ENCODE data around the gene TH.
"Not testable (repeated sequence)": the region's sequence is repeated elsewhere in the genome, so short reads cannot be mapped to it uniquely, and the experiment has no call there.

The TH gene

DNA sequence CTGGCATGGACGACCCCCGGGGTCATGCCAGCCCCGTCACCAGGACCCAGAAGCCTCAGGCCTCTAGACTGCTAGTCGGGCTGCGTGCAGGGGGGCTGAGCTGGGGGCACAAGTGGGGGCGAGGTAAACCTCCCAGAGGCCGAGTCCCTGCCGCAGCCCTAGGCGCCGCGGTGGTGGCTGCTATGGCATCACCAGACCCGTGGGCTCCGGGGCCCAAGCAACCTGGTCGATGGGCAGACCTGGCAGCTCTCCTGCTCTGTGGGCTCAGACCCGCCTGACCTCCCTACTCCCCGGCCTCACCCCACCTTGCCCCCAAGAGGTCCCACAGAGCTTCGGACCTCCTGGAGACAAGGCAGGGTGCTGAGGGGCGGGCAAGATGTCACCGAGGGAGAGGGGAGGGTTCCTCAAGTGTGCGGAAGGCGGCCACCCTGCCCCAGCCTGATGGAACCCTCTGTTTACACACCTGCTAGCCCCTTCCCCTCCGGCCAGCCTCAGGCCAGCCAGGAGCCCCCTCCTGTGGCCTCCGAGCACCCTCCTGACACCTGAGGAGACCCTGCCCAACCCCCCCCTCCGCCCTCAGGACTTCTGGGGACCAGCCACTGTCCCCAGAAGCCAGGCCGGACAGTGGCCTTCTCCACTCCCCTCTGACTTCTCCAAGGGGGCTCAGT, 41.8 kb downstream of the TH start:
- no peak for DNase-seq (ENCODE audit: low read depth)

DNA sequence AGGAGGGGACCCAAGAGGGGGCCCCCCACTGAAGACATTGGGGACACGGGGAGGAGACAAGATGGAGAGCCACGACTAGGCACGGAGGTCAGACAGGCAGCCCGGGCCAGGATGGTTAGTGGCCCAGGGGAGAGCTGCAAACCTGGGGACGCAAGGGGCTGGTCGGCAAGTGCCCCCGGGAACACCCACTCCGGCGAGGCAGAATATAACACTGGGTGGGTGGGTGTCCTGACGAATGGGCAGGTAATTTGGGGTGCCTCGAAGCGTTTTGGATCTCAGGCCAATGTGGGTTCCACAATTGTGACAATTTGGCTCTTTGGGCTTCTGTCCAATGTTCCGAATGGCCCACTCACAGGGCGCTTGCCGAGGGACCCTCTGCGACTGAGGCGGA, 42.3 kb downstream of the TH start:
- no peak for DNase-seq (ENCODE audit: low read depth)

DNA sequence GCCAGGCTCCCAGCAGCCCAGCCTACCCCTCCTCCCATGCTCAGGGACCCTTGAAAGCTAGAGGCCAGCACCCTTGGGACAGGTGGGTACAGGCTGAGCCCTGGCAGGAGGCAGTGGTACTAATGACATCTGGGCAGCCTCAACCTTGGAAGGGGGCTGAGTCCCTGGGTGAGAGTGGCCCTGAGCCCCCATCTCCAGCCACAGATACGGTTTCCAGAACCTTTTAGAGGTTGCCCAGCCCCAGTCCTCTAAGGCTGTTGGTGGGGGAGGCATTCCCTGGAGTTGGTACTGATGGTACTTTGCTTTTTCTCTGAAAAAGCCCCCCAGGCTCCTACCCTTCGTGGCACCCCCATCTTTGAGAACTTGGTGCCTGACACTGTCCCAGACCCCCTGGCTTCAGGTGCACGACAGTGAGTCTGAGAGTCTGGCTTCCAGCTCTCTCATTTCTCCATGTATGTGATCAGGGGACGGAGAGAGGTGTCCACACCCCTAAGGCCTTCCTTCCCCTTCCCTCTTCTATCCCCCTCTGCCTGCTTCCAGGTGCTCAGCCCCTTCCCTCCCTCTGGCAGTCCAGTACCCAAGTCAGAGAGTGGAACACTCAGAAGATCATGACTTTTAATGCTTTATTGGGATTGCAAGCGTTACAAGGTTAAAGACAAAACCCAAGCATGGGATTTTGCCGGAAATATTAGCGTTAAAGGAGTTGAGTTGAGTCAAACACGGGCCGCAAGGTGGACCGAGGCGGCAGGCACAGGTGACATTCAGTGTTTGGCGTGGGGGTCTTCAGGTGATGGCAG, 42.9 kb downstream of the TH start:
- no peak for DNase-seq (ENCODE audit: low read depth)

DNA sequence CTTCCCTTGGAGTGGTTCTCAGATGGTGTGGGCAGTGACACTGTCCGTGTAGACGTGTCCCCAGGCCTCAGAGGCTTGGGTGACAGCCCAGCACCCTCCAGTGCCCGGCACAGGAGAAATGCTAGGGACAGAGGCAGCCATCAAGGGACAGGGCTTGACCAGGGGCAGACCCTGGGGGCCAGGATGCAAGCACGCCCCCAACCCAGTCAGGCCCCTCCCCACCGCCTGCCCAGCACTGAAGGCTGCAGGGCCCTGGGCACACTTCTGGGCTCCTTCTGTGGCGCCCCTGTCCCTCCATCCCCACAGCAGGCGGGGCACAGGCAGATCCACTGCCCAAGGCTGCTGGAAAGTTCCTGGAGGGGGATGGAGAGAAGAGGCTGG, 43.5 kb downstream of the TH start:
- no peak for DNase-seq (ENCODE audit: low read depth)

DNA sequence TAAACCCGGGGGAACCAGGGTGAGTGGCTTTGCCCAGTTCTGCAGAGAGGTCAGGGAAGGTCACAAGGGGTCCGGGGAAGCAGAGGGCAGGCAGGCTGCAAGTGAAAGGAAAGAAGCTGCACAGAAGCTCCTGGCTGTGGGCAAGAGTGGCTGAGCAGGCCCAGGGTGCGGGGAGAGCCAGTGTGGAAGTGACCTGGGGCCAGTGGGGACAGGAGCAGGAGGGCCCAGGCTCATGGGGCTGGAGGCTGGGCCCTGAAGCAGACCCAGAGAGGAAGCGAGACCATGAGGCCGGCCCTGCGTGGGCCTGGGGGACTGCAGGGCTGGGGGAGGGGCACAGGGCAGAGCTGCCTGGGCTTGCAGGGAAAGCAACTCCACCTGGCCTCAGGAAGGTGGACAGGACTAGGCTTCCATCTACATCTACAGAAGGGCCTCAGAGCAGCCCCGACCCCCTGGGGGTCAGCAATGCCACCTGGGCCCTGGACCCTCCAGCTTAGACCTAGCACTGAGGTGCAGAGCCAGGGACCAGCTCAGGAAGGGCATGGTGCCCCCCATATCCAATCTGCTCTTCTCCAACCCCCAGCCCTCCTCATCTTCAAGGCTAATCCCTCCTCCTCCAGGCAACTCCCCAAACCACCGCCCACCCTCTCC, 44.0 kb downstream of the TH start:
- no peak for DNase-seq (ENCODE audit: low read depth)

DNA sequence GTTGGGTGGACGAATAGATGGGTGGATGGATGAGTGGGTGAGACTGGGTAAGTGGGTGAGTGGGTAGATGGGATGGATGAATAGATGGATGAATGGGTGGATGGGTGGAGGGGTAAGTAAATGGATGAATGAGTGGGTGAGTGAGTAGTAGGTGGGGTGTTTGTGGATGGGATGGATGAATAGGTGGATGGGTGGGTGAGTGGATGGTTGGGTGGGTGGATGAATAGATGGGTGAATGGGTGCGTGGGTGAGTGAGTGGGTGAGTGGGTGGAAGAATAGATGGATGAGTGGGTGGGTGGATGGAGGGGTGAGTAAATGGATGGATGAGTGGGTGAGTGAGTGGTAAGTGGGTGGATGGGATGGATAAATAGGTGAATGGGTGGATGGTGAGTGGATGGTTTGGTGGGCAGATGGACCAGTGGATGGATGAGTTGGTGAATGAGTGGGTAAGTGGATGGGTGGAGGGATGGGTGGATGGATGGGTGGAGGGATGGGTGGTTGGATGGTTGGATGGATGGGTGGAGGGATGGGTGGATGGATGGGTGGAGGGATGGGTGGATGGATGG, 45.0 kb downstream of the TH start:
- no peak for DNase-seq (ENCODE audit: low read depth)

DNA sequence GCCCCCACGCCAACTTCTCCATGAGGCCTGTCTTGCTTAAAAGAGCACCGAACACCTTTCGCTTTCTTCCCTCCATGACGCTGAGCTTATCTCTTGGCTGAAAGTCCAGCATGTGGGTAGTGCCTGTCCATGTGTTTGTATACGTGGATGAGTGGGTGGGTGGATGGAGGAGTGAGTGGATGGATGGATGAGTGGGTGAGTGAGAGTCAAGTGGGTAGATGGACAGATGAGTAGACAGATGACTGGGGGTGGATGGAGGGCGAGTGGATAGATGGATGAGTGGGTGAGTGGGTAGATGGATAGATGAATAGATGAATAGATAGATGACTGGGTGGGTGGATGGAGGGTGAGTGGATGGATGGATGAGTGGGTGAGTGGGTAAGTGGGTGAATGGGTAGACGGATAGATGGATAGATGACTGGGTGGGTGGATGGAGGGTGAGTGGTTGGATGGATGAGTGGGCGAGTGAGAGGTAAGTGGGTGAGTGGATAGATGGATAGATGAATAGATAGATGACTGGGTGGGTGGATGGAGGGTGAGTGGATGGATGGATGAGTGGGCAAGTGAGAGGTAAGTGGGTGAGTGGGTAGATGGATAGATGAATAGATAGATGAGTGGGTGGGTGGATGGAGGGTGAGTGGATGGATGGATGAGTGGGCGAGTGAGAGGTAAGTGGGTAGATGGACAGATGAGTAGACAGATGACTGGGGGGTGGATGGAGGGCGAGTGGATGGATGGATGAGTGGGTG, 46.7 kb downstream of the TH start:
- DNase-seq (ENCODE audit: low read depth): not testable (repeated sequence)

DNA sequence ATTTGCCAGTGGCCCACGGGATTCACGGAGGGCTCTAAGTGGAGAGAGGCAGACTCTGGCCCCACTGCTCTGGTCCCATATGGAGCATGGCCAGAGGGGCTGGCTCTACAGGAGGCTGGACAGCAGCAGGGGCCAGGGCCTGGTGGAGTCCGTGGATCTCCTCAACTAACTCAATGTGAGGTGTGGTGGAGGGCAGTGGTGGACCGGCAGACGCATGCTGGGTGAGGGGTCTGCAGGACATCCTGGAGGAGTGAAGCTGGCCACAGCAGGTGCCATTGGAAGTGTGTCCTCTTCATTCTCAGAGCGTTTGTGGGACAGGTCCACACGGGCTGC, 48.0 kb downstream of the TH start:
- DNase-seq (ENCODE audit: low read depth): no peak

DNA sequence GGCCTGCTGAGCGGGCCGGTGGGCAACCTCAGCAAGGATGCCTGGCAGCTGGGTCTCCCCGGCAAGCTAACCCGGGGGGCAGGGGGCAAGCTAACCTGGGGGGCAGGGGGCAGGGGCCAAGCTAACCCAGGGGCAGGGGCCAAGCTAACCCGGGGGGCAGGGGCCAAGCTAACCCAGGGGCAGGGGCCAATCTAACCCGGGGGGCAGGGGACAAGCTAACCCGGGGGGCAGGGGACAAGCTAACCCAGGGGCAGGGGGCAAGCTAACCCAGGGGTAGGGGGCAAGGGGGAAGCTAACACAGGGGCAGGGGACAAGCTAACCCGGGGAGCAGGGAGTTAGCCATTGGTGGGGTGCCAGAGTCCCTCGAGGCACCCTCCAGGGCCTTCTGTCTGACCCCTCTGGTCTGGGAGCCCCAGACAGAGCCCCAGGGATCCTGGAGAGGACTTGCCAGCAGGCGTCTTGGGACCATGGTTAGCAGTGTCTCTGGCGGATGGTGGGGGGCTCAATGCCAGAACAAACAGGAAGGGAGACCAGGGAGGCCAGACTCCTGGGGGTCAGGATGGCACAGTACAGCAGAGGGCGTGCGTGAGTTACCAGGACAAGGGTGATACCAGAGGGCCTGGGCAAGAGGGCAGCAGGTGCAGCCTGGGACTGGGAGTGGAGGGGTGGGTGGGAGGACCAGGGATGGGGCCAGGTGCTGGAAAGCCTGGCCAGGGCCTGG, 48.5 kb downstream of the TH start:
- DNase-seq (ENCODE audit: low read depth): no peak

DNA sequence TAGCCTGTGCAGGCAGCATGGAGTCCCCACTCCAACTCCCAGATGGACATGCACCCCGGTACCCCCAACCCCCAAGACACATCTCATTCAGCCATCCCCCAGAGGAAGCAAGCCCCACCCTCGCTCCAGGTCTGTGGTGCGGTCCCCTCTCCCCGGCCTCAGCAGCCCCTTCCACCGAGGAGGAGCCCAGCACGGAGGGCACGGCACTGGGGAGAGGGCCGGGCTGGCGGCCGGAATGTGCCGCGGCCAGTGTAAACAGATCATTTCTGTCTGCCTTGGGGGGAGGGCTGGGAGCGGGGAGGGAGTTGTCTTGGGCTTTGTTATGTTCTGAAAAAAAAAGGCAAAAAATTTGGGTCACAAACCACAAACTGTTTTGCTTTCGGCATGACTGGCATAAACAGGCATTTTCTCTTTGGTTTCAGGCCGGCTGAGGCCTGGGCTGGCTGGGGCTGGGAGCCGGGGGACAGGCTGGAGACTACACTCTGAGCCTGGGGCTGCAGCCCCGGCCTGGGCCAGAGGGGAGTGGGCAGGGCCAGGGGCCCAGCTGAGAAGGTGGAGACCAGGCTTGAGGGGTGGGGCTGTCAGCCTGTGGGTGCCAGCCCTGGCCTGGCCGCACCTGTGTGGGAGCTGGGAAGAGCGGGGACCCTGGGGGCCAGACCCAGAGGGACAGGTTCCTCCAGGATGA, 49.3 kb downstream of the TH start:
- DNase-seq (ENCODE audit: low read depth): no peak

DNA sequence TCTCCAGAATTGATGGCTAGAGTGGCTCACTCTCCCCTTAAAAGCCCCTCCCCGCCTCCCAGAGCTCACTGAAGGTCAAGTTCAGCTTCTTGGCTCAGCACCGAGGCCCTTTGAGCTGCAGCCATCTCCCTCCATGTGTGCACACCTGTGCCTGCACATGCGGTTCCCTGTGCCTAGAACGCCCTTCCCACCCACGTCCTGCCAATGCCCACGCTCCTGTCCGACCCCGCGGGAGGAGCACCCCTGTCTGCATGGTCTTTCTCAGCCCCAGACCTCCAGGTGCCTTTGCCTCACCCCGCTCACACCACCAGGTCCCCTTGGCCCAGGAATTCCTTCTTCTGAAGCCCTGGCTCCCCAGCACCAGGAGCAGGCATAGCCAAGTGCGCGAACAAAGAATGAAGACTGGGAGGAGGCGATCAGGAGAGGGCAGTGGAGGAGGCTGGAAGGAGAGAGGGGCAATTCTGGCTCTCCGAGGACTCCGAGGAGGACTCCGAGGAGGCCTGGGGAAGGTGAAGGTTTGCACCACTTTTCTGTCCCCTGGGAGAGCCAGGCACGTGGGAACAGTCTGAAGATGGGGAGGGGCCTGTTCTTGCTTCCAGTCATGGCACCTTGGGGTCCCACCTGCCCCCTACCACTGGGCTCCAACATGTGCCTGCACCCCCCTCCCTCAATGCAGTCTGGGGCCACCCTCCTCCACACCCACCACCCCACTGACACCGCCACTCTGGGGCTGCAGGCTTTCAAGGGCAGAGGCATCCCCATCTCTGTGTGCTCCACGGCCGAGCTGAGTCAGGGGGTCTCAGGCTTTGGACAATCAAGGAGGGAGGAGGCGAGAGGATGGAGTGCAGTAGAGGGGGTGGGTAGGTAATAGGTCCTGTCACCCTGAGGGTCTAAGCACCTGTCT, 50.1 kb downstream of the TH start:
- DNase-seq (ENCODE audit: low read depth): no peak

DNA sequence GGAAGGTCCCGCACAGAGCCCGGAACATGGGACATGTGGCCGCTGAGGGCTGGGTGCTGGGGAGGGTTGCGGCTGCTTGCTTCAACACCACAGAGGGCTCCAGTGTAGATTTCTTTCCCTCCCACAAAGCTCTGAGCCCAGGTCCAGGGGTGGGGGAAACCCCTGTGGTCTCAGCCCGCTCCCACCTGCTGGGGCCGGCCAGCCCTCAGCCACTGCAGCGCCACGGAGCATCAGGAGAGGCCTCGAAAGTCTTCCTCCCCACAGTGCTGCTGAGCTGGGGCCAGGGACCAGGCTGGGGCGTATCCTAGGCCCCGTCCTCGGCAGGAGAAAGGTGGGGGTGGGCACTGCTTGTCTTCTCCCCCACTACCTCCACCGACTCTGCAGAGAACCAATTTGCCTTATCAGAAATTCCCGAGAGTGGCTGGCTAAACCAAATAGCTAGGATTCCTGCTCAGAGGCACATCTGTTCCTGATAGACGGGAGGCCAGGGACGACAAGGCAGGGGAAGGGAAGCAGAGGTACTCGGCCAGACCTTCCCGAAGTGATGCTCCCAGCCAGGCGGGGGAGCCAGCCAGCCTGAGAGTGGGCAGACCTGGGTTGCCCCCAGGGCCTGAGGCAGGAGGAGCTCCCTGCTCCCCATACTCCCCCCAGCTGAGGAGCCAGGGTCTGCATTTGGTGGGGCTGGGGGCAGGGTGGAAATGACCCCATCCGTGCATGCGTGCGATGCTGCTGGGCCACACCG, 51.1 kb downstream of the TH start:
- no peak for DNase-seq (ENCODE audit: low read depth)

DNA sequence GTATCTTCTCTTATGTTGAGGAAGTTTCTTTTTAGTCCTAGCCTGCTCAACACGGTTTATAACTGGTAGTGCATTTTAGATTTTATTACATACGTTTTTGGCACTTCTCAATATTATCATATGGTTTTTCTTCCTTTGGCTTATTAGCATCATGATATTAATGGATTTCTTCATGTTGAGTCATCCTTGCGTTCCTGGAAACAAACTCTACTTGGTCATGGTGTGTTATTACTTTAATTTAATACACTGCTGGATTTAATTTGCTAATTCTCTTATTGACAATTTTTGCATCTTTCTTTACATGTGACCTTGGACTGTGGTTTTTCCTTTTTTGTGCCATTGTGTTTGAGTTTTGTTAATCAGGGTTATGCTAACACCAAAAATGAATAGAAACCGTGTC, 52.9 kb downstream of the TH start:
- DNase-seq (ENCODE audit: low read depth): no peak

DNA sequence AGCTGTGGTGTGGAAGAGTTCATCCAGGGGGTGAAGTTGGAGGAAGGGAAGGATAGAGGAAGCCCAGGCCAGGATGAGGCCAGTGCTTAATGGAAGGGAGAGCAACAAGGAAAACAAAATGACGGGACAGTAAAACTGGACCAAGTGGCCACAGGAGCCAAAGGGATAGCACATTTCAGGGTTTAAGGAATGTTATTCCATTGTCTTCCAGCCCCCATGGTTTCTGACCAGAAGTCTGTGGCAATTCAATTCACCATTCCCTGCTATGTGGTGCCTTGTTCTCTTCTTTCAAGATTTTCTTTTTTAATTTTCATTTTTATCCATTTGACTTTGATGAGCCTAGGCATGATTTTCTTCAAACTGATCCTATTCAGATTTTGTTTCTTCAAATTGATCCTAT, 54.9 kb downstream of the TH start:
- DNase-seq (ENCODE audit: low read depth): no peak

DNA sequence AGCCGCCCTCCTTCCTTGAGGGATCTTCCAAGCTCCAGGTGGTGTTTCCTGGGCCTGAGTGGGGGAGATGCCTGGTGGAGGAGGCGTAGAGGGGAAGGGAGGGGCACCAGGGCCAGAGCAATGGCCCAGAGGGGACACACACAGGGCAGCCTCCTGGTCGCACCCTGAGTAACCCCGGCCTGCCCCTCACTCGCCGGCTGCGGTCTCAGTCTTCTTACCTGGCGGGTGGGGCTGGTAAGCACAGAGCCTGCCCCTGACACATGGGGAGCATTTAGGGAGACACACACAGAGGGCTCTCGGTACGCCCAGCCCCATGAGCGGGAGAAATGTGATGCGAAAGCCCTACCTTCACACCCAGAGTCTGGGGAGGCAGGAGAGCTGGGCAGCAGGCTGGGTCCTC, 56.3 kb downstream of the TH start:
- DNase-seq (ENCODE audit: low read depth): no peak

DNA sequence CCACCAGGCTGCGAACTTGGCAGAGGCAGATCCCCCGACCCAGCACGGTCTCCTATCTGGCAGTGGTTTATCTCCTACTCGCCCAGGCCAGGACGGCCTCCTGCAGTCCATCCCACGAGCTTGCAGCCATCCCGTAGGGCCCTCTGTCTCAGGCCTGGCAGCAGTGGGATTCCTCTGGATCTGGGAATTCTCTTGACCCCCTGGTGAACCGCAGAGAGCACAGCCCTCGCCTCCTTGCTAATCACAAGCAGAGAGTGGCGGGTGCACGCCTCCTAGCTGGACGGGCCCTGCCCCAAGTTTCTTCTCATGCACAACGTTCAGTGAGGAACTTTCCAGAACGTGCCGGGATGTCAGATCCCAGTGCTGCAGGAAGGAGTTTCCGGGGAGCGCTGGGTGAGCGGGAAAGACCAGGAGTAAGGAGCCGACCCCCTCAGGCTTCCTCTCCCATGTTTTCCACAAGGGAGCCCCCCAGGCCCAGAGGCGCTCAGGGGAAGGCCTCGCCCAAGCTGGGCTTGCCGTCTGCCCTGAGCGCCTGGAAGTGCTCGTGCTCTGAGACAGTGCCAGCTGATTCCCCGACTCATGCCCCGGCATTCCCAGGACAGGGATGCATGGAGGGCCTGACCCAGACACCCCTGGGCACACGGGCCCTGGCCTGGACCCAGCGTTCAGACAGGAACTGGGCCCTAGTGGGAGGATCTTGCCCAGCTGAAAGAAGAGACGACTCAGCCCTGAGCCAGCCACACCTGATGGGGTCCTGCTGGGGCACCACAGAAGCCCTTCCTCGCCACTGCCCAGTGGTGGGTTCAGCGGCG, 57.0 kb downstream of the TH start:
- no peak for DNase-seq (ENCODE audit: low read depth)

All from stimulated activated CD4-positive, alpha-beta T cell treated with anti-CD3 and anti-CD28 coated beads, Interleukin-2, amount 100 ng/mL, for 4 hours (primary cell).